GM19238 (cell line): ENCODE data around the gene TIMM21.

Source experiments
- DNase-seq: peaks from one replicate; pipeline ENCODE4 v3.0.0; 2011; ENCODE audit warnings: low spot score; ENCODE audit not compliant: insufficient read length

The TIMM21 gene, protein sequence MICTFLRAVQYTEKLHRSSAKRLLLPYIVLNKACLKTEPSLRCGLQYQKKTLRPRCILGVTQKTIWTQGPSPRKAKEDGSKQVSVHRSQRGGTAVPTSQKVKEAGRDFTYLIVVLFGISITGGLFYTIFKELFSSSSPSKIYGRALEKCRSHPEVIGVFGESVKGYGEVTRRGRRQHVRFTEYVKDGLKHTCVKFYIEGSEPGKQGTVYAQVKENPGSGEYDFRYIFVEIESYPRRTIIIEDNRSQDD

GRCh38 chr18:74147779-74148542, at the start of gene TIMM21, which contains the start of gene FBXO15:
TIMM21 (plus strand) TSS chr18:74148523; CDS start chr18:74148809, 286 bp downstream.
FBXO15 (minus strand) TSS chr18:74147834; CDS start chr18:74147785, 49 bp downstream.
- DNase-seq = peak; percentile 87

DNA sequence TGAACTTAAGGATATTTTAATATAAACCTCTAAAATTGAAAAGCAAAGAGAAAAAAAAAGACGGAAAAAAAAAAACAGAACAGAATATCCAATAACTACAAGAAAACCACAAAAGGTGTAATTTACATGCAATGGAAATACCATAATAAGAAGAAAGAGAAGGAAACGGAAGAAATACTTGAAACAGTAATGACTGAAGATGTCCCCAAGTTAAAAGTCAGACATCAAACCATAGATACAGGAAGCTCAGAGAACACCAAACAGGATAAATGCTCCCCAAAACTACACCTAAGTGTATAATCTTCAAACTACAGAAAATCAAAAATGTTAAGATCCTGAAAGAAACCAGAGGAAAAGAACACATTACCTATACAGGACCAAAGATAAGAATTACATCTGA, 39.9 kb upstream of the TIMM21 start:
- no peak for DNase-seq

DNA sequence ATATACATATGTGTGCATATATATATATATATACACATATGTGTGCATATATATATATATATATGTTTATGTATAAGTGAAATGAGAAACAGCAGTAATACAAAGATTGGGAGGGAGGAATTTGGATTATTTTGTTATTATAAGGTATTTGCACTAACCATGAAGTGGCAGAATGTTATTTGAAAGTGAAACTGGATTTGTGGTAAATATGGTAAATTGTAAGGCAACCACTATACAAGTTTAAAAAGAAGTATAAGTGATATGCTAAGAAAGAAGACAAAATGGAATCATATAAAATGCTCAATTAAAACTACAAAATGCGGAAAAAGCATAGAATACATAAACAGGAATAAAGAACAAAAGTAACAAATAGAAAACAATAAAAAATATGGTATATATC, 38.2 kb upstream of the TIMM21 start:
- DNase-seq = no peak

DNA sequence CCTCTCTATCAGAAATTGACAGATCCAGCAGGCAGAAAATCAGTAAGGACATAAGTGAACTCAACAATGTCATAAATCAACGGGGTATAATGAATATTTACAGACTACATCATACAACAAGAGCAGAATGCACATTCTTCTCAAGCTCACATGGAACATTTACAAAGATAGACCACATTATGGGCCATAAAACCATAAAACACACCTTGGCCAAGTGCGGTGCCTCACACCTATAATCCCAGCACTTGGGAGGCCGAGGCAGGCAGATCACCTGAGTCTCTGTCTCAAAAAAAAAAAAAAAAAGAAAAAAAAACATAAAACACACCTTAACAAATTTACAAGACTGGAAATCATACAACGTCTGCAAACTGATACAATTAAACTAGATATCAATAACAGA, 37.3 kb upstream of the TIMM21 start:
- no peak for DNase-seq

- DNase-seq = no peak
Measured at GRCh38 chr18:74113711-74114110, 34.6 kb upstream of the TIMM21 start.

DNA sequence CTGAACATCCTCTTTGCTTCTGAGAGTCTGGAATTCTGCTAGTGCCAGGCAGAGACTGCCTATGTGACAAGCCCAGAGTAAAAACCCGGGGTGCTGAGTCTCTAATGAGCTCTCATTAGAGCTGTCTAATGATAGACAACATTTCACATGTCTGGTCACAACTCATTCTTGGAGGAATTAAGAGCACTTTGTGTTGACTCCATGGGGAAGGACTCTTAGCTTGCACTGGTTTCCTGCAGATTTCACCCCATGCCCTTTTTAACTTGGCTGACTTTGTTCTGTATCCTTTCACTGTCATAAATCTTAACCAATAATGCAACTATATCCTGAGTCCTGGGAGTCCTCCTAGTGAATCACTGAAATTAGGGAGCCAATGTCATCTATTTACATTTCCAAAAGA, 34.2 kb upstream of the TIMM21 start:
- no peak for DNase-seq

GRCh38 chr18:74115046-74115445, 33.3 kb upstream of the TIMM21 start:
- no peak for DNase-seq

GRCh38 chr18:74116633-74117554, 31.4 kb upstream of the TIMM21 start:
- no peak for DNase-seq

- no peak for DNase-seq
Measured at GRCh38 chr18:74123200-74123599, 25.1 kb upstream of the TIMM21 start.

GRCh38 chr18:74124642-74125041, 23.7 kb upstream of the TIMM21 start:
- no peak for DNase-seq

- DNase-seq = no peak
Measured at GRCh38 chr18:74126684-74127655, 21.4 kb upstream of the TIMM21 start.

DNA sequence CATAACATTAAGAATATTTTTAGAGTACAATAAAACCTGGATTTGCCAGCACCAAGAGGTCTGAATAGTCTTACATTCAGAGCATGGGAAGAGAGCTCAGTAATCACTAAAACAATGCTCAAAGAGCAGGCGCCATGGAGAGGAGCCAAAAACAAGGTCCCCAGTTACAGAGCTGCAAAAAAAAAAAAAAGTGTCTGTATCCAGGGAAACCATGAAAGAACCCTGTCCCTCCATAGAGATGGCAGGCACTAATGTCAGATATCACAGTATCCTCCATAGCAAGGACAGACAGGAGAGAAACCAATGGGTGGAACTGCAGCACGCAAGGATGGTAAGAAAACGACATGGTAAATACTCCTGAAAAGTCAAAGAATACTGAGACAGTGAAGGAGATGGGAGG, 20.2 kb upstream of the TIMM21 start:
- DNase-seq = no peak

- no peak for DNase-seq
Measured at GRCh38 chr18:74131124-74131523, 17.2 kb upstream of the TIMM21 start.

- DNase-seq = no peak
Measured at GRCh38 chr18:74132201-74132600, 16.1 kb upstream of the TIMM21 start.

DNA sequence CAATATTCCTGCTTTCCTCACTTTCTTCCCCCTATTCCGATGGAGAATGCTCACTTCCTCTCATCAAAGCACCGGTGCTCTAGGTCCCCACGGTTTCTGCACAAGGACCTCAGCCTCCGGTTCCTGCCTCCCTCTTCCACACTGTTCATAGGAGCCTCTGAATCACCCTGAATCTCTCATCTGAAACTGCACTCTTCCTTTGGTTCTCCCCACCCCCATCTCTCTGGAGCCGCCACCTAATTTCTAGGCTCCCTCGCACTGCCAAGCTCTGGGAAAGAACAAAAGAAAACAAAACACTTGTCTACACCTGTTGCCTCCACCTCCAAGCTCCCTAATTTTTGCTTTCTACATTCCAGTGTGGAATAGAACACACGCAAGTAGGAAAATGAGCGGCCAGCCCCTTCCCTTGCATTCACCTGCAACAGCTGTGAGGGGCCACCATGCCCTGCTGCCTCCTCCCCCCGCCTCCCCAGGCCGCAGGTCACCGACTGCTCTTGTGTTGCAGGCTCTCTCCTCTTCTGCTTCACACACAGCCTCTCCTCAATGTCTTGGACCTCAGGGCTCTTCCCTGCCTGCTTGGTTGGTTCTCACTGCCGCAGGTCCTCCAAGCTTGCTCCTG, 10.3 kb upstream of the TIMM21 start:
- DNase-seq = no peak

GRCh38 chr18:74139411-74139810, 8.9 kb upstream of the TIMM21 start:
- no peak for DNase-seq

DNA sequence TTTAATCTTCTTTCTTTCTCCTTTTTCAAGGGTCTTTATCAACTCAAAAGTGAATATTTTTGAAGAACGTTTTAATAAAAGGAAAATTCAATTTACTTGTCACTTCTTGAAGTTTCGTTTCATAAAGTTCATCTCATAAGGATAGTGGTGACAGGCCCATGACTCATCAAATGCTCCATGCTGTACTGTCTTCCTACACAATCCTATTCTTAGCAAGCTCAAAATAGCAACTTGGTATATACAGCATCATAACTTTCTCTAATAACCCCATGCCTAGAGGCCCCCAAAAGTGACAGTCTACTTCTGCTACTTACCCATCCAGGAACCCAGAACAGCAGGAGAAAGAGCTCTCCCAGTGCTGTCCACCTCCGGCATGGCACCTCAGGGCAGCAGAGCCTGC, 8.4 kb upstream of the TIMM21 start:
- DNase-seq = no peak

DNA sequence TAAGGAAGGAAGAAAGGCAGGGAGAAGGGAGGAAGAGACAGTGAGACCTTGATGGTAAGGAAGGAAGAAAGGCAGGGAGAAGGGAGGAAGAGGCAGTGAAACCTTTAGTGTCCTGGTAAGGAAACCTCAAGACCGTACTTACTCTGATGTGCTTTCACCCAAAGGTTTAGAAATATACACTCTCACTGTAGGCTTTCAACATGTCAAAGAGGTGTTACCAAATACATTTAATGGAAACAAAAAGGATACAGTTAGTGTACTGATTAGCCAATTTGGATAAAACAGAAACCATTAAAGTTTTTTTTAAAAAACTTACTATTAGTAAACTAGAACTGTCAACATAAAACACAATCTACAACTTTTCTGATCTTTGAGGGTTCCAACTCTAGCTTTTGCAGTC, 7.7 kb upstream of the TIMM21 start:
- no peak for DNase-seq

- no peak for DNase-seq
Measured at GRCh38 chr18:74141667-74142066, 6.7 kb upstream of the TIMM21 start.

- no peak for DNase-seq
Measured at GRCh38 chr18:74142252-74142651, 6.1 kb upstream of the TIMM21 start.
